K562 (cell line): Measurements from ENCODE around the gene ZNF121. TPM values are rescaled to one million over a fixed set of nuclear protein-coding genes. Genes with fewer than 3 reads are reported as not detected.

Experiments used
- ARID1B ChIP-seq: fragments of 450-650 bp; IDR thresholded peaks from 2 replicates; pipeline ENCODE4 v1.6.1; 2016; ENCODE audit warnings: antibody characterized with exemption, mild to moderate bottlenecking, inconsistent platforms
- ARID3B ChIP-seq: fragments of 250-450 bp; sonication (Bioruptor Pico); IDR thresholded peaks from 2 replicates; pipeline ENCODE4 v1.4.0; 2020; ENCODE audit warnings: borderline replicate concordance
- BRD4 ChIP-seq: fragments of 200-600 bp; sonication (generic); IDR thresholded peaks from 2 replicates; pipeline ENCODE4 v1.6.1; 2017; ENCODE audit warnings: inconsistent platforms
- BRF1 ChIP-seq: IDR thresholded peaks from 3 replicates; pipeline ENCODE4 v1.6.1; 2011; ENCODE audit warnings: borderline replicate concordance, mild to moderate bottlenecking; ENCODE audit not compliant: insufficient read length; ENCODE audit errors: extremely low read depth
- CBX3 ChIP-seq, 2 experiments: IDR thresholded peaks; 1 replicate in 1 of 2; 2 replicates in 1 of 2; pipeline ENCODE4 v1.6.1; 2012; ENCODE audit warnings: inconsistent platforms in 2 of 2, low read length in 2 of 2, borderline replicate concordance in 1 of 2, control low read depth in 1 of 2
- CEBPG ChIP-seq, 3 experiments: fragments of 200-800 bp in 1 of 3; sonication (Bioruptor generic) in 1 of 3; sonication (generic) in 1 of 3; formaldehyde crosslinking in 1 of 3; IDR thresholded peaks in 2 of 3; conservative IDR thresholded peaks in 1 of 3; 2 replicates each; pipeline versions ENCODE4 v1.6.1 to v1.8.0; 2016 to 2022; ENCODE audit warnings: missing compliant biosample characterization in 2 of 3, missing genetic modification characterization in 2 of 3, mild to moderate bottlenecking in 1 of 3, missing genetic modification reagents in 1 of 3
- E2F8 ChIP-seq: fragments of 450-650 bp; IDR thresholded peaks from 2 replicates; pipeline ENCODE4 v1.7.1; 2018; ENCODE audit warnings: mild to moderate bottlenecking, low read depth; ENCODE audit not compliant: partially characterized antibody
- KLF1 ChIP-seq: fragments of 450-650 bp; IDR thresholded peaks from 2 replicates; pipeline ENCODE4 v1.6.1; 2016; ENCODE audit warnings: missing genetic modification characterization, missing compliant biosample characterization
- MEIS2 ChIP-seq: fragments of 450-650 bp; IDR thresholded peaks from 2 replicates; pipeline ENCODE4 v1.6.1; 2014; ENCODE audit warnings: mild to moderate bottlenecking; ENCODE audit not compliant: partially characterized antibody
- SMARCE1 ChIP-seq: fragments of 450-650 bp; IDR thresholded peaks from 2 replicates; pipeline ENCODE4 v1.7.1; 2016; ENCODE audit warnings: mild to moderate bottlenecking
- SMC3 ChIP-seq: conservative IDR thresholded peaks from 2 replicates; pipeline ENCODE4 v1.6.1; 2011; ENCODE audit warnings: low read depth, low read length, improper control_type of control experiment; ENCODE audit not compliant: insufficient read depth
- THRAP3 ChIP-seq: fragments of 450-650 bp; IDR thresholded peaks from 2 replicates; pipeline ENCODE4 v1.6.1; 2016; ENCODE audit warnings: mild to moderate bottlenecking, inconsistent platforms, borderline replicate concordance
- ZNF12 ChIP-seq: sonication (generic); formaldehyde crosslinking; IDR thresholded peaks from 2 replicates; pipeline ENCODE4 v1.4.0; 2020; ENCODE audit warnings: mild to moderate bottlenecking, missing genetic modification reagents
- ZNF174 ChIP-seq: fragments of 250-450 bp; sonication (Bioruptor Pico); IDR thresholded peaks from 2 replicates; pipeline ENCODE4 v1.4.0; 2020; ENCODE audit warnings: mild to moderate bottlenecking
- ZNF584 ChIP-seq: fragments of 200-800 bp; sonication (Bioruptor generic); IDR thresholded peaks from 2 replicates; pipeline ENCODE4 v1.6.1; 2016; ENCODE audit warnings: low read depth, mild to moderate bottlenecking, missing genetic modification characterization, missing compliant biosample characterization
- ZNF668 ChIP-seq: fragments of 250-450 bp; sonication (Bioruptor Pico); IDR thresholded peaks from 2 replicates; pipeline ENCODE4 v1.8.0; 2022; ENCODE audit warnings: mild to moderate bottlenecking, inconsistent platforms
- ZNF76 ChIP-seq: fragments of 250-450 bp; sonication (Bioruptor Pico); IDR thresholded peaks from 2 replicates; pipeline ENCODE4 v1.4.0; 2020; ENCODE audit warnings: mild to moderate bottlenecking, moderate library complexity, borderline replicate concordance
- polyA plus RNA-seq, 8 experiments: library from polyadenylated mRNA; depleted of rRNA in 4 of 8; stranded (reverse) in 5 of 8; unstranded in 3 of 8; fragments of >200 nt; fragmentation: Nextera tagmentation in 2 of 8; fragmentation: Illumina TruSeq in 1 of 8; extraction: Ambion mirVana in 2 of 8; extraction: Trizol in 1 of 8; gene quantifications; 2 replicates each; pipeline versions ENCODE4 v1.2.1 to v1.2.3, GENCODE V29; 2011 to 2014; ENCODE audit warnings: inconsistent platforms in 1 of 8, missing spikeins in 1 of 8
- total RNA-seq, 7 experiments: library from RNA; depleted of rRNA in 6 of 7; stranded (reverse); fragments of >200 nt in 6 of 7; fragmentation: Illumina TruSeq in 2 of 7; extraction: Trizol in 2 of 7; gene quantifications; 2 replicates each; pipeline versions ENCODE4 v1.2.1 to v1.2.3, GENCODE V29; 2011 to 2021; ENCODE audit warnings: low replicate concordance in 1 of 7
- TF ChIP-seq, protein P1 (sequence below), 2 experiments: fragments of 450-650 bp in 1 of 2; sonication (generic) in 1 of 2; formaldehyde crosslinking in 1 of 2; IDR thresholded peaks in 1 of 2; conservative IDR thresholded peaks in 1 of 2; 2 replicates each; pipeline versions ENCODE4 v1.6.1 to v1.8.1; 2016 to 2023; ENCODE audit warnings: mild to moderate bottlenecking in 2 of 2, moderate library complexity in 2 of 2, inconsistent platforms in 1 of 2, missing genetic modification reagents in 1 of 2
- TF ChIP-seq, protein P2 (sequence below): IDR thresholded peaks from 2 replicates; pipeline ENCODE4 v1.6.1; 2016; ENCODE audit warnings: missing genetic modification characterization, missing compliant biosample characterization

The ZNF121 gene
- total and polyA plus RNA-seq, 9 of the 15 experiments (the other 6 are each of a cell fraction or from before 2014, with no cell fraction given) = 14.6 to 115 (median 33.4) TPM

DNA sequence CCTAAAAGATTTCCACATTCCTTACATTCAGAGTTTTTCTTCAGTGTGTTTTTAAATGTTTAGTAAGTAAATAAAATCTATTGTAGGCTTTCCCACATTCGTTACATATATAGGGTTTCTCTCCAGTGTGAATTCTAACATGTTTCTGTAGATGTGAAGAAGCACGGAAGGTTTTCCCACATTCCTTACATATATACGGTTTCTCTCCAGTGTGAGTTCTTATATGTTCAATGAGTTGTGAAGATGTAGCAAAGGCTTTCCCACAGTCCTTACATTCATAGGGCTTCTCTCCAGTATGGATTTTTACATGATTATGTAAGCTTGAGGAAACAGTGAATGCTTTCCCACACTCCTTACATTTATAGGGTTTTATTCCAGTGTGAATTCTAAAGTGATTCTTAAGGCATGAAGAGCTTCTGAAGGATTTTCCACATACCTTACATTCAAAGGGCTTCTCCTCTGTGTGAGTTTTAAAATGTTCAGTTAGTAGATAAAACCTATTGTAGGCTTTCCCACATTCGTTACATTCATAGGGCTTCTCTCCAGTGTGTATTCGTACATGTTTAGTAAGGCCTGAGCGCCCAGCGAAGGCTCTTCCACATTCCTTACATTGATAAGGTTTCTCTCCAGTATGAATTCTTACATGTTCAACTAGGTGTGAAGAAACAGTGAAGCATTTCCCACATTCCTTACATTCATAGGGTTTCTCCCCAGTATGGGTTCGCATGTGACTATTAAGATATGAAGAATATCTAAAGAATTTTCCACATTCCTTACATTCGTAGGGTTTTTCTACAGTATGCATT is 18.2 kb downstream of the ZNF121 start (continued):
- TF ChIP-seq, protein P1, sequence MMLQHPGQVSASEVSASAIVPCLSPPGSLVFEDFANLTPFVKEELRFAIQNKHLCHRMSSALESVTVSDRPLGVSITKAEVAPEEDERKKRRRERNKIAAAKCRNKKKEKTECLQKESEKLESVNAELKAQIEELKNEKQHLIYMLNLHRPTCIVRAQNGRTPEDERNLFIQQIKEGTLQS (IDR thresholded peaks at IDR 0.05) = no peak
- TF ChIP-seq, protein P1 (CRISPR knock-in tag; conservative IDR thresholded peaks at IDR 0.05) = no peak
- TF ChIP-seq ZNF76 (no peak), ZNF174 (CRISPR knock-in tag) (no peak), ZNF584 (CRISPR knock-in tag) (no peak), CEBPG (CRISPR knock-in tag; IDR thresholded peaks at IDR 0.05) (no peak), CEBPG (tag; conservative IDR thresholded peaks at IDR 0.05 in 1 of 2, IDR thresholded peaks at IDR 0.05 in 1 of 2) (no peak), SMARCE1 (no peak), THRAP3 (no peak), ZNF668 (CRISPR knock-in tag) (no peak), BRD4 (no peak), SMC3 (no peak), MEIS2 (no peak), ARID1B (no peak), ARID3B (CRISPR knock-in tag) (no peak), KLF1 (tag) (no peak), E2F8 (no peak), ZNF12 (CRISPR knock-in tag) (no peak), CBX3 (IDR thresholded peaks at IDR 0.05; ENCODE audit: borderline replicate concordance in 1 of 2, low read length in 2 of 2) (peak in 1 of 2 experiments; percentile 93; a peak in 2 of 3 replicates), BRF1 (no peak)
- TF ChIP-seq, protein P2, sequence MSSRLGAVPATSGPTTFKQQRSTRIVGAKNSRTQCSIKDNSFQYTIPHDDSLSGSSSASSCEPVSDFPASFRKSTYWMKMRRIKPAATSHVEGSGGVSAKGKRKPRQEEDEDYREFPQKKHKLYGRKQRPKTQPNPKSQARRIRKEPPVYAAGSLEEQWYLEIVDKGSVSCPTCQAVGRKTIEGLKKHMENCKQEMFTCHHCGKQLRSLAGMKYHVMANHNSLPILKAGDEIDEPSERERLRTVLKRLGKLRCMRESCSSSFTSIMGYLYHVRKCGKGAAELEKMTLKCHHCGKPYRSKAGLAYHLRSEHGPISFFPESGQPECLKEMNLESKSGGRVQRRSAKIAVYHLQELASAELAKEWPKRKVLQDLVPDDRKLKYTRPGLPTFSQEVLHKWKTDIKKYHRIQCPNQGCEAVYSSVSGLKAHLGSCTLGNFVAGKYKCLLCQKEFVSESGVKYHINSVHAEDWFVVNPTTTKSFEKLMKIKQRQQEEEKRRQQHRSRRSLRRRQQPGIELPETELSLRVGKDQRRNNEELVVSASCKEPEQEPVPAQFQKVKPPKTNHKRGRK = no peak
